Activated naive CD4-positive, alpha-beta T cell treated with anti-CD3 and anti-CD28 coated beads for 36 hours (primary cell): ENCODE results near the gene PLPP2. TPM values are rescaled to one million over a fixed set of nuclear protein-coding genes. Genes with fewer than 3 reads are reported as not detected.

ENCODE experiments used
- CTCF ChIA-PET: fragments of 350-600 bp; sonication (Branson Sonifier 250); formaldehyde crosslinking; loops from one replicate; lab custom pipeline; 2021; ENCODE audit warnings: antibody characterized with exemption; lab: Charles Lee
- DNase-seq: peaks from one replicate; pipeline ENCODE4 v3.0.0-alpha.2; 2020
- H3K27ac Mint-ChIP-seq: one replicate; pipeline ENCODE4 v1.8.0; 2021; ENCODE audit warnings: mild to moderate bottlenecking, mixed read lengths
- H3K27me3 Mint-ChIP-seq: one replicate; pipeline ENCODE4 v1.8.0; 2021; ENCODE audit warnings: low read depth, mixed read lengths
- H3K36me3 Mint-ChIP-seq: one replicate; pipeline ENCODE4 v1.8.0; 2021; ENCODE audit warnings: low read depth, mixed read lengths
- H3K4me1 Mint-ChIP-seq: one replicate; pipeline ENCODE4 v1.8.0; 2021; ENCODE audit warnings: low read depth, mixed read lengths
- H3K4me3 Mint-ChIP-seq: one replicate; pipeline ENCODE4 v1.8.0; 2021; ENCODE audit warnings: mild to moderate bottlenecking, moderate library complexity, mixed read lengths
- H3K9me3 Mint-ChIP-seq: one replicate; pipeline ENCODE4 v1.8.0; 2021; ENCODE audit warnings: mixed read lengths
- intact Hi-C: fragments of 100-400 bp; cut with micrococcal nuclease; formaldehyde crosslinking; loops from one replicate; pipeline ENCODE4 v1.15.1; 2023
- total RNA-seq, 2 experiments: library from RNA; stranded (reverse); gene quantifications; one replicate each; pipeline ENCODE4 v1.2.3, GENCODE V29; 2021

Gene PLPP2
- total RNA-seq, 2 experiments from 2014 or later: 0.25 to 0.41 TPM

GRCh38 chr19:311813-312261 is 20.6 kb upstream of the PLPP2 start:
- Mint-ChIP-seq H3K27ac (no peak overlapping the region), H3K27me3 (no peaks in the 10 kb centered on the region), H3K9me3 (no peaks in the 10 kb centered on the region), H3K36me3 (peaks cover 9% of the 10 kb centered on the region), H3K4me3 (no peak overlapping the region), H3K4me1 (no peaks in the 10 kb centered on the region)
- CTCF ChIA-PET: no interaction called here
- intact Hi-C loops: no loop called here
- no peak for DNase-seq

GRCh38 chr19:310781-311496 is 19.7 kb upstream of the PLPP2 start:
- no peak overlapping the region for H3K4me3 Mint-ChIP-seq
- no peak overlapping the region for H3K27ac Mint-ChIP-seq
- H3K27me3 Mint-ChIP-seq: no peaks in the 10 kb centered on the region
- DNase-seq: no peak
- intact Hi-C loops: no loop called here
- H3K9me3 Mint-ChIP-seq: no peaks in the 10 kb centered on the region
- H3K4me1 Mint-ChIP-seq: no peaks in the 10 kb centered on the region
- CTCF ChIA-PET: interaction anchor here (0.6 kb wide), 1 partner anchor 15 kb away, joined by 3 read pairs; no protein-coding TSS in a partner anchor
- peaks cover 5% of the 10 kb centered on the region for H3K36me3 Mint-ChIP-seq

- Mint-ChIP-seq H3K27me3 (no peaks in the 10 kb centered on the region), H3K4me1 (no peaks in the 10 kb centered on the region), H3K36me3 (peaks cover 8% of the 10 kb centered on the region), H3K9me3 (no peaks in the 10 kb centered on the region), H3K27ac (no peak overlapping the region), H3K4me3 (no peak overlapping the region)
- intact Hi-C loops: no loop called here
- DNase-seq: no peak
- CTCF ChIA-PET: interaction anchor here (0.6 kb wide), 1 partner anchor 14 kb away, joined by 3 read pairs; no protein-coding TSS in a partner anchor
Observed at GRCh38 chr19:310141-310651, 19.0 kb upstream of the PLPP2 start.

GRCh38 chr19:309206-309565 is 18.0 kb upstream of the PLPP2 start:
- Mint-ChIP-seq H3K27ac (no peak overlapping the region), H3K36me3 (peaks cover 9% of the 10 kb centered on the region), H3K4me3 (no peak overlapping the region), H3K27me3 (no peaks in the 10 kb centered on the region), H3K9me3 (no peaks in the 10 kb centered on the region), H3K4me1 (no peaks in the 10 kb centered on the region)
- DNase-seq: no peak
- CTCF ChIA-PET: no interaction called here
- intact Hi-C loops: no loop called here

- no peak for DNase-seq
- CTCF ChIA-PET: no interaction called here
- Mint-ChIP-seq H3K9me3 (no peaks in the 10 kb centered on the region), H3K27me3 (no peaks in the 10 kb centered on the region), H3K36me3 (peaks cover 9% of the 10 kb centered on the region), H3K4me3 (no peak overlapping the region), H3K27ac (no peak overlapping the region), H3K4me1 (no peaks in the 10 kb centered on the region)
- intact Hi-C loops: no loop called here
Observed at GRCh38 chr19:308471-309205, 17.4 kb upstream of the PLPP2 start.

- H3K36me3 Mint-ChIP-seq: peaks cover 9% of the 10 kb centered on the region
- no peak overlapping the region for H3K27ac Mint-ChIP-seq
- CTCF ChIA-PET: no interaction called here
- intact Hi-C loops: no loop called here
- H3K9me3 Mint-ChIP-seq: no peaks in the 10 kb centered on the region
- H3K4me3 Mint-ChIP-seq: no peak overlapping the region
- DNase-seq: no peak
- no peaks in the 10 kb centered on the region for H3K27me3 Mint-ChIP-seq
- no peaks in the 10 kb centered on the region for H3K4me1 Mint-ChIP-seq
Observed at GRCh38 chr19:307793-308420, 16.7 kb upstream of the PLPP2 start.

- Mint-ChIP-seq H3K36me3 (peaks cover 9% of the 10 kb centered on the region), H3K27me3 (no peaks in the 10 kb centered on the region), H3K9me3 (no peaks in the 10 kb centered on the region), H3K4me1 (no peaks in the 10 kb centered on the region), H3K27ac (no peak overlapping the region), H3K4me3 (no peak overlapping the region)
- CTCF ChIA-PET: interaction anchor here (0.5 kb wide), 1 partner anchor 325 kb away, joined by 3 read pairs; no protein-coding TSS in a partner anchor
- no peak for DNase-seq
- intact Hi-C loops: no loop called here
Observed at GRCh38 chr19:307111-307531, 15.9 kb upstream of the PLPP2 start.

- no peak for DNase-seq
- CTCF ChIA-PET: interaction anchor here (0.5 kb wide), 1 partner anchor 326 kb away, joined by 3 read pairs; no protein-coding TSS in a partner anchor
- intact Hi-C loops: no loop called here
- H3K4me3 Mint-ChIP-seq: no peak overlapping the region
- no peak overlapping the region for H3K27ac Mint-ChIP-seq
- no peaks in the 10 kb centered on the region for H3K9me3 Mint-ChIP-seq
- no peaks in the 10 kb centered on the region for H3K27me3 Mint-ChIP-seq
- peaks cover 9% of the 10 kb centered on the region for H3K36me3 Mint-ChIP-seq
- H3K4me1 Mint-ChIP-seq: no peaks in the 10 kb centered on the region
Observed at GRCh38 chr19:306151-306900, 15.1 kb upstream of the PLPP2 start.

- Mint-ChIP-seq H3K36me3 (peaks cover 9% of the 10 kb centered on the region), H3K4me1 (no peaks in the 10 kb centered on the region), H3K4me3 (no peak overlapping the region), H3K27me3 (no peaks in the 10 kb centered on the region), H3K27ac (no peak overlapping the region), H3K9me3 (no peaks in the 10 kb centered on the region)
- intact Hi-C loops: no loop called here
- CTCF ChIA-PET: no interaction called here
- DNase-seq: no peak
Observed at GRCh38 chr19:305240-306150, 14.3 kb upstream of the PLPP2 start.

GRCh38 chr19:296476-297225 is 5.4 kb upstream of the PLPP2 start:
- intact Hi-C loops: no loop called here
- peaks cover 6% of the 10 kb centered on the region for H3K4me1 Mint-ChIP-seq

More at GRCh38 chr19:296476-297225, 5.4 kb upstream of the PLPP2 start:
- H3K27me3 Mint-ChIP-seq: peaks cover 24% of the 10 kb centered on the region
- CTCF ChIA-PET: interaction anchor here (0.6 to 1.2 kb wide), 2 partner anchors 14 to 17 kb away, joined by 3 read pairs; no protein-coding TSS in a partner anchor
- H3K4me3 Mint-ChIP-seq: no peak overlapping the region
- H3K36me3 Mint-ChIP-seq: no peaks in the 10 kb centered on the region
- DNase-seq: no peak
- no peaks in the 10 kb centered on the region for H3K9me3 Mint-ChIP-seq
- H3K27ac Mint-ChIP-seq: no peak overlapping the region
